Mucosa of descending colon (tissue), 3 donors: ENCODE measurements around the gene XKR3. TPM values are rescaled to one million over a fixed set of nuclear protein-coding genes. Genes with fewer than 3 reads are reported as not detected.

Source experiments
- ATAC-seq: fragments of 200-7000 bp; cut with Tn5 transposase; one replicate; pipeline ENCODE4 v1.9.1; 2020; ENCODE audit warnings: mild to moderate bottlenecking, moderate library complexity
- DNase-seq, 3 donors: peaks; one replicate each; pipeline ENCODE4 v3.0.0-alpha.2; 2020
- H3K36me3 ChIP-seq: fragments of 200-600 bp; one replicate; pipeline ENCODE4 v1.8.0; 2021; ENCODE audit warnings: low read depth, mild to moderate bottlenecking
- H3K4me1 ChIP-seq: fragments of 200-600 bp; one replicate; pipeline ENCODE4 v1.8.0; 2021; ENCODE audit warnings: low read depth, mild to moderate bottlenecking
- H3K4me3 ChIP-seq: fragments of 200-600 bp; one replicate; pipeline ENCODE4 v1.8.0; 2021; ENCODE audit warnings: mild to moderate bottlenecking
- H3K9me3 ChIP-seq: fragments of 200-600 bp; one replicate; pipeline ENCODE4 v1.8.0; 2021; ENCODE audit warnings: mild to moderate bottlenecking
- CTCF ChIP-seq: fragments of 200-600 bp; IDR thresholded peaks from one replicate; pipeline ENCODE4 v1.8.0; 2022; ENCODE audit warnings: antibody characterized with exemption, mild to moderate bottlenecking
- intact Hi-C, 2 donors: fragments of 100-400 bp; cut with DNase I in 1 of 2; cut with micrococcal nuclease in 1 of 2; formaldehyde crosslinking; loops; one replicate each; pipeline versions ENCODE4 v1.11.0 to v1.11.1; 2022; cut with DNase I, micrococcal nuclease
- total RNA-seq, 3 donors: library from RNA; stranded (reverse); fragmentation: NEBNext Ultra II Directional in 2 of 3; extraction: Animal tissue kit (Norgen Biotek cat#: 25700) in 2 of 3; gene quantifications; one replicate each; pipeline versions ENCODE4 v1.2.1 to v1.2.4, GENCODE V29; 2021 to 2023
- donor health status: DM: no; HTN: no; CAD: no; lungs with moderate emphysema.
- donor health status: DM: no; HTN: no; CAD: no.
- donor health status: DM: no; HTN: yes; CAD: no.

The XKR3 gene
- total RNA-seq, 3 donors from 2014 or later = not detected

- Histone ChIP-seq H3K36me3 (no peaks in the 10 kb centered on the region), H3K4me3 (no peak overlapping the region), H3K4me1 (no peaks in the 10 kb centered on the region), H3K9me3 (peaks cover 48% of the 10 kb centered on the region)
- ATAC-seq (no peak), DNase-seq (no peak)
- no peak for TF ChIP-seq CTCF
- intact Hi-C loops = no loop called here
Measured at GRCh38 chr22:16810188-16810802, 14.9 kb downstream of the XKR3 start.

- H3K36me3 ChIP-seq = no peaks in the 10 kb centered on the region
- intact Hi-C loops = no loop called here
- H3K9me3 ChIP-seq = peaks cover 47% of the 10 kb centered on the region
- ATAC-seq = no peak
- no peak for TF ChIP-seq CTCF
- H3K4me3 ChIP-seq = no peak overlapping the region
- DNase-seq = no peak
- no peaks in the 10 kb centered on the region for H3K4me1 ChIP-seq
Measured at GRCh38 chr22:16808744-16809143, 16.5 kb downstream of the XKR3 start.

GRCh38 chr22:16807109-16807508, 18.1 kb downstream of the XKR3 start:
- Histone ChIP-seq H3K36me3 (no peaks in the 10 kb centered on the region), H3K4me1 (no peaks in the 10 kb centered on the region), H3K9me3 (peaks cover 42% of the 10 kb centered on the region), H3K4me3 (no peak overlapping the region)
- intact Hi-C loops = no loop called here
- no peak for DNase-seq
- no peak for TF ChIP-seq CTCF
- ATAC-seq = no peak

GRCh38 chr22:16806401-16806800, 18.8 kb downstream of the XKR3 start:
- TF ChIP-seq CTCF = no peak
- Histone ChIP-seq H3K9me3 (peaks cover 37% of the 10 kb centered on the region), H3K36me3 (no peaks in the 10 kb centered on the region), H3K4me1 (no peaks in the 10 kb centered on the region), H3K4me3 (no peak overlapping the region)
- ATAC-seq (no peak), DNase-seq (no peak)
- intact Hi-C loops = no loop called here

GRCh38 chr22:16804882-16805281, 20.3 kb downstream of the XKR3 start:
- DNase-seq (no peak), ATAC-seq (no peak)
- intact Hi-C loops = no loop called here
- peaks cover 33% of the 10 kb centered on the region for H3K9me3 ChIP-seq
- TF ChIP-seq CTCF = no peak
- no peaks in the 10 kb centered on the region for H3K36me3 ChIP-seq
- H3K4me1 ChIP-seq = no peaks in the 10 kb centered on the region
- no peak overlapping the region for H3K4me3 ChIP-seq
